A673 (cell line): ENCODE measurements around the gene ZNF296.

Experiments used
- EZH2 ChIP-seq: fragments of 200-600 bp; sonication (generic); IDR thresholded peaks from 2 replicates; pipeline ENCODE4 v1.6.1; 2017; ENCODE audit warnings: borderline replicate concordance, low read depth, mild to moderate bottlenecking, mixed read lengths, antibody characterized with exemption, low read length; ENCODE audit not compliant: poor library complexity, severe bottlenecking
- TF ChIP-seq, protein P1 (sequence below): fragments of 300-800, 200-600 bp; sonication (generic); conservative IDR thresholded peaks from 2 replicates; pipeline ENCODE4 v1.5.1; 2017; ENCODE audit warnings: low read depth, mild to moderate bottlenecking, antibody characterized with exemption, low read length, moderate library complexity, mixed read lengths

DNA sequence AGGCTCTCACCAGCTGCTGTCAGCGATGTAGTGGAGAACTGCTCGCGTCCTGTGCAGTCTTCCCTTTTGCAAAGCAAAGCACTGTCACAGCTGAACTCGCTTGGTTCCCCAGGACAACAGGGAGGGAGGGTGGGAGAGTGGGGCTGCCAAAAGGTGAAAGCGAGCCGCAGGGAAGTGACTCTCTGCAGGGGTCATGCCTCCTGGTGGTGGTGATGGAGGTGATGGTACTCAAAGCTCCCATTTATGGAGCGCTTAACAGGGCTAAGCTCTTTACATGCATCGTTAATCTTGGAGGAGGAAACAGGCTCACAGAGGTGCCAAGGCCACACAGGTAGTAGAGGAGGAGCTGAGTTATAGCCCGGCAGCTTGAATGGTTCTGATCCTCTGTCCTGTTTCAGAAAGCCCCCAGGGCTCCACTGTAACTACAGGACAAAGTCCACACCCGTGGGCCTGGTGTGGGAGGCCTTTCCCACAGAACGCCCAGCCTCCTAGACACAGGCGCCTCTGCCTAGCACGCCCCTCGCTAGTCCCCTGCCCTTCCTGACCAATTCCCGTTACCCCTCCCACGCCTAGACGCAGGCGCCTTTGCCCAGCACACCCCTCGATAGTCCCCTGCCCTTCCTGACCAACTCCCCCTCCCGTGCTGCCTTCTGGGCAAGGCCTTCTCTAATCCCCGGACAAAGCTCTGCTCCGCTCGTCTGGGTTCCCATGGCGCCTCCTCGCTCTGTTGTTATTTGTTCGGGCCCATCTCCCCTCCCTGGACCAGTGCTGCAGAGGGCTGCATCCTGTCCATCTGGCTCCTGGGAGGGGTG, 27.4 kb upstream of the ZNF296 start:
- TF ChIP-seq EZH2, result no peak
- TF ChIP-seq, protein P1, sequence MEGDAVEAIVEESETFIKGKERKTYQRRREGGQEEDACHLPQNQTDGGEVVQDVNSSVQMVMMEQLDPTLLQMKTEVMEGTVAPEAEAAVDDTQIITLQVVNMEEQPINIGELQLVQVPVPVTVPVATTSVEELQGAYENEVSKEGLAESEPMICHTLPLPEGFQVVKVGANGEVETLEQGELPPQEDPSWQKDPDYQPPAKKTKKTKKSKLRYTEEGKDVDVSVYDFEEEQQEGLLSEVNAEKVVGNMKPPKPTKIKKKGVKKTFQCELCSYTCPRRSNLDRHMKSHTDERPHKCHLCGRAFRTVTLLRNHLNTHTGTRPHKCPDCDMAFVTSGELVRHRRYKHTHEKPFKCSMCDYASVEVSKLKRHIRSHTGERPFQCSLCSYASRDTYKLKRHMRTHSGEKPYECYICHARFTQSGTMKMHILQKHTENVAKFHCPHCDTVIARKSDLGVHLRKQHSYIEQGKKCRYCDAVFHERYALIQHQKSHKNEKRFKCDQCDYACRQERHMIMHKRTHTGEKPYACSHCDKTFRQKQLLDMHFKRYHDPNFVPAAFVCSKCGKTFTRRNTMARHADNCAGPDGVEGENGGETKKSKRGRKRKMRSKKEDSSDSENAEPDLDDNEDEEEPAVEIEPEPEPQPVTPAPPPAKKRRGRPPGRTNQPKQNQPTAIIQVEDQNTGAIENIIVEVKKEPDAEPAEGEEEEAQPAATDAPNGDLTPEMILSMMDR, result no peak
